Esophagus muscularis mucosa (tissue), 4 donors: ENCODE measurements around the gene NCOA1.

ENCODE experiments used
- EP300 ChIP-seq: sonication (generic); formaldehyde crosslinking; IDR thresholded peaks from one replicate; pipeline ENCODE4 v1.6.1; 2017; ENCODE audit warnings: antibody characterized with exemption
- POLR2AphosphoS5 ChIP-seq, 2 donors: sonication (generic); formaldehyde crosslinking; IDR thresholded peaks; one replicate each; pipeline ENCODE4 v1.6.1; 2017; ENCODE audit warnings: antibody characterized with exemption in 2 of 2
- TF ChIP-seq, protein P1 (sequence below), 3 experiments: fragments of 200-600 bp in 2 of 3; fragments of 450-650 bp in 1 of 3; sonication (generic) in 2 of 3; IDR thresholded peaks; one replicate each; pipeline ENCODE4 v1.5.1; 2017 to 2019; ENCODE audit warnings: antibody characterized with exemption in 3 of 3, mild to moderate bottlenecking in 2 of 3, moderate library complexity in 1 of 3

DNA sequence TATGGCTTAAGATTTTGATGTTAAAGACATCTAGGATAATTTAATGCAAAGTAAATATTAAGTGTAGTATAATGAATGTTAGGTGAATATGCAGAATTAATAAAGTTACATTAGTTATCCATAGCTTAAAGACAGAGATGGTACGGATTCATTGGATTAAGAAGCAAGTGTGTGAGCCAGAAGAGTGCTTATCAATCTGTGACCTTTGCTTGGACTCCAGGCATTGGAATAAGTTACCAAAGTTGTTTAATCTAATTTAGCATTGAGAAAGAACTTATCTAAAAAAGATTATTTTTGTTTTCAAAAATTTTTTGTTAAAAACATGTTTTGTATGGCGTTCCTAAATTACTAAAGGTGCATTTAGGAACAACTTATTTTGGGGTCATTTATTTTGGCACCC is 23.8 kb downstream of the NCOA1 start:
- TF ChIP-seq POLR2AphosphoS5 (IDR thresholded peaks at IDR 0.05) = no peak
- no peak for TF ChIP-seq EP300
- TF ChIP-seq, protein P1, sequence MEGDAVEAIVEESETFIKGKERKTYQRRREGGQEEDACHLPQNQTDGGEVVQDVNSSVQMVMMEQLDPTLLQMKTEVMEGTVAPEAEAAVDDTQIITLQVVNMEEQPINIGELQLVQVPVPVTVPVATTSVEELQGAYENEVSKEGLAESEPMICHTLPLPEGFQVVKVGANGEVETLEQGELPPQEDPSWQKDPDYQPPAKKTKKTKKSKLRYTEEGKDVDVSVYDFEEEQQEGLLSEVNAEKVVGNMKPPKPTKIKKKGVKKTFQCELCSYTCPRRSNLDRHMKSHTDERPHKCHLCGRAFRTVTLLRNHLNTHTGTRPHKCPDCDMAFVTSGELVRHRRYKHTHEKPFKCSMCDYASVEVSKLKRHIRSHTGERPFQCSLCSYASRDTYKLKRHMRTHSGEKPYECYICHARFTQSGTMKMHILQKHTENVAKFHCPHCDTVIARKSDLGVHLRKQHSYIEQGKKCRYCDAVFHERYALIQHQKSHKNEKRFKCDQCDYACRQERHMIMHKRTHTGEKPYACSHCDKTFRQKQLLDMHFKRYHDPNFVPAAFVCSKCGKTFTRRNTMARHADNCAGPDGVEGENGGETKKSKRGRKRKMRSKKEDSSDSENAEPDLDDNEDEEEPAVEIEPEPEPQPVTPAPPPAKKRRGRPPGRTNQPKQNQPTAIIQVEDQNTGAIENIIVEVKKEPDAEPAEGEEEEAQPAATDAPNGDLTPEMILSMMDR (IDR thresholded peaks at IDR 0.05) = no peak
